ENCODE measurements around the gene ATP2B1. TPM values are rescaled to one million over a fixed set of nuclear protein-coding genes. Genes with fewer than 3 reads are reported as not detected.

Gene ATP2B1
- total and polyA plus RNA-seq, 2 of the 13 experiments (the other 11 are each of a cell fraction or from before 2014, with no cell fraction given) = 12.1 to 60.2 TPM

DNA sequence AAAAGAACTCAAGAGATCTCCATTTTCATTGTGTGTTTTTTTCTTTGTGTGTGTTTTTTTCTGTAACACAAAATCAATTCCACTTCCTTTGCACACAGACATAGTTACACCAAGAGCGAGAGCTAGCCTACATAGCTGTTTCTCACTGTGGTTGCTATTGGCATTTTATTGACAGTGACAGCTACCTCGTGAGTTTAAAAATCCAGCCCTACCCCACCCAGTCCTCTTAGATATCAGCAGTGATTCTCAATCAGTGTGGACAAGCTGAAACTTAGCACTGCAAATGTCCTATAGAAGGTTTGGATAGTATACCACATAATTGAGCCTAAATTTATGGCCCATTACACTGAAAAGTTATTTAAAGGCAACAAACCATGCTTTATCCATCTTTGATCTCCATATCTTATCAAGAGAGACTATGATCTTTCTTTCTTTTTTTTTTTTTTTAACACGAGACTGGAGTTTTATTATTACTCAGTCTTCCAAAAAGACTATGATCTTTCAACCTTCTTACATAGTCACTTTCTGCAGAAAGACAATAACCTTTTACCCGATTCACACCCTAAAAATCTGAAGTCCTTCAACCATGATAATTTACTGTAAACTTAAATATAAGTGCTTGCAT, 46.8 kb downstream of the ATP2B1 start:
- Histone ChIP-seq H3K4me2 (ENCODE audit: low read depth, low read length) (no peak overlapping the region), H3K27ac (ENCODE audit: extremely low read length, insufficient read depth, low read length) (no peak overlapping the region), H3K9me3 (ENCODE audit: low read length) (no peaks in the 10 kb centered on the region), H2AFZ (ENCODE audit: low read length) (no peak overlapping the region), H4K20me1 (ENCODE audit: insufficient read depth, low read length) (peaks cover 3% of the 10 kb centered on the region), H3K79me2 (ENCODE audit: insufficient read depth, low read length) (peaks cover 65% of the 10 kb centered on the region), H3K4me1 (ENCODE audit: insufficient read depth, low read length) (peaks cover 29% of the 10 kb centered on the region), H3K27me3 (ENCODE audit: control insufficient read depth in 1 of 2, insufficient read depth in 2 of 2, low read length in 2 of 2) (no peaks in the 10 kb centered on the region), H3K9ac (ENCODE audit: insufficient read depth, low read depth, low read length) (no peak overlapping the region), H3K4me3 (replicated peaks in 1 of 3; ENCODE audit: insufficient read depth in 1 of 3, low read depth in 2 of 3, low read length in 3 of 3) (no peak overlapping the region), H3K36me3 (replicated peaks in 1 of 2; ENCODE audit: control insufficient read depth in 1 of 2, insufficient read depth in 2 of 2, low read length in 2 of 2) (no peaks in the 10 kb centered on the region)
- BruUV-seq (replicated peaks) = no TSS peak
- ChIA-PET POLR2A (no interaction called here), CTCF (ENCODE audit: low intra/inter-chr PET ratio, low total read pairs) (interaction anchor here (0.6 kb wide), 1 partner anchor 643 kb away, joined by 6 read pairs; no protein-coding TSS in a partner anchor)
- FAIRE-seq (no peak), ATAC-seq (no peak), DNase-seq (ENCODE audit: low spot score) (no peak)
- 93% methylated on average over 4 of the region's 4 CpGs for WGBS (ENCODE audit: low lambda C conversion rate)
- in situ Hi-C loops (cut with HindIII; ENCODE audit: extremely low pct_ligation_motif_present, low pct_unique_long_range_greater_than_20kb) = no loop called here
- TF ChIP-seq ZNF644 (CRISPR knock-in tag; IDR thresholded peaks at IDR 0.05; ENCODE audit: low read depth) (no peak), POLR2AphosphoS2 (IDR thresholded peaks at IDR 0.05; ENCODE audit: low read depth, low read length) (no peak), ZNF816 (CRISPR knock-in tag; IDR thresholded peaks at IDR 0.05; ENCODE audit: borderline replicate concordance) (no peak), CBX1 (IDR thresholded peaks at IDR 0.05; ENCODE audit: low read depth) (no peak), ZBTB20 (CRISPR knock-in tag; IDR thresholded peaks at IDR 0.05; ENCODE audit: borderline replicate concordance, low read depth) (no peak), KDM5A (IDR thresholded peaks at IDR 0.05; ENCODE audit: borderline replicate concordance, low read length) (no peak), ZNF776 (CRISPR knock-in tag; IDR thresholded peaks at IDR 0.05) (no peak), PHF21A (CRISPR knock-in tag; IDR thresholded peaks at IDR 0.05) (no peak)
- TF ChIP-seq, protein P1, sequence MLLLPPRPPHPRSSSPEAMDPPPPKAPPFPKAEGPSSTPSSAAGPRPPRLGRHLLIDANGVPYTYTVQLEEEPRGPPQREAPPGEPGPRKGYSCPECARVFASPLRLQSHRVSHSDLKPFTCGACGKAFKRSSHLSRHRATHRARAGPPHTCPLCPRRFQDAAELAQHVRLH (CRISPR knock-in tag; IDR thresholded peaks at IDR 0.05; ENCODE audit: borderline replicate concordance, low read depth) = no peak
- TF ChIP-seq, protein P2, sequence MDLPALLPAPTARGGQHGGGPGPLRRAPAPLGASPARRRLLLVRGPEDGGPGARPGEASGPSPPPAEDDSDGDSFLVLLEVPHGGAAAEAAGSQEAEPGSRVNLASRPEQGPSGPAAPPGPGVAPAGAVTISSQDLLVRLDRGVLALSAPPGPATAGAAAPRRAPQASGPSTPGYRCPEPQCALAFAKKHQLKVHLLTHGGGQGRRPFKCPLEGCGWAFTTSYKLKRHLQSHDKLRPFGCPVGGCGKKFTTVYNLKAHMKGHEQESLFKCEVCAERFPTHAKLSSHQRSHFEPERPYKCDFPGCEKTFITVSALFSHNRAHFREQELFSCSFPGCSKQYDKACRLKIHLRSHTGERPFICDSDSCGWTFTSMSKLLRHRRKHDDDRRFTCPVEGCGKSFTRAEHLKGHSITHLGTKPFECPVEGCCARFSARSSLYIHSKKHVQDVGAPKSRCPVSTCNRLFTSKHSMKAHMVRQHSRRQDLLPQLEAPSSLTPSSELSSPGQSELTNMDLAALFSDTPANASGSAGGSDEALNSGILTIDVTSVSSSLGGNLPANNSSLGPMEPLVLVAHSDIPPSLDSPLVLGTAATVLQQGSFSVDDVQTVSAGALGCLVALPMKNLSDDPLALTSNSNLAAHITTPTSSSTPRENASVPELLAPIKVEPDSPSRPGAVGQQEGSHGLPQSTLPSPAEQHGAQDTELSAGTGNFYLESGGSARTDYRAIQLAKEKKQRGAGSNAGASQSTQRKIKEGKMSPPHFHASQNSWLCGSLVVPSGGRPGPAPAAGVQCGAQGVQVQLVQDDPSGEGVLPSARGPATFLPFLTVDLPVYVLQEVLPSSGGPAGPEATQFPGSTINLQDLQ (CRISPR knock-in tag; IDR thresholded peaks at IDR 0.05) = no peak
- TF ChIP-seq, protein P3, sequence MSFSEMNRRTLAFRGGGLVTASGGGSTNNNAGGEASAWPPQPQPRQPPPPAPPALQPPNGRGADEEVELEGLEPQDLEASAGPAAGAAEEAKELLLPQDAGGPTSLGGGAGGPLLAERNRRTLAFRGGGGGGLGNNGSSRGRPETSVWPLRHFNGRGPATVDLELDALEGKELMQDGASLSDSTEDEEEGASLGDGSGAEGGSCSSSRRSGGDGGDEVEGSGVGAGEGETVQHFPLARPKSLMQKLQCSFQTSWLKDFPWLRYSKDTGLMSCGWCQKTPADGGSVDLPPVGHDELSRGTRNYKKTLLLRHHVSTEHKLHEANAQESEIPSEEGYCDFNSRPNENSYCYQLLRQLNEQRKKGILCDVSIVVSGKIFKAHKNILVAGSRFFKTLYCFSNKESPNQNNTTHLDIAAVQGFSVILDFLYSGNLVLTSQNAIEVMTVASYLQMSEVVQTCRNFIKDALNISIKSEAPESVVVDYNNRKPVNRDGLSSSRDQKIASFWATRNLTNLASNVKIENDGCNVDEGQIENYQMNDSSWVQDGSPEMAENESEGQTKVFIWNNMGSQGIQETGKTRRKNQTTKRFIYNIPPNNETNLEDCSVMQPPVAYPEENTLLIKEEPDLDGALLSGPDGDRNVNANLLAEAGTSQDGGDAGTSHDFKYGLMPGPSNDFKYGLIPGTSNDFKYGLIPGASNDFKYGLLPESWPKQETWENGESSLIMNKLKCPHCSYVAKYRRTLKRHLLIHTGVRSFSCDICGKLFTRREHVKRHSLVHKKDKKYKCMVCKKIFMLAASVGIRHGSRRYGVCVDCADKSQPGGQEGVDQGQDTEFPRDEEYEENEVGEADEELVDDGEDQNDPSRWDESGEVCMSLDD (CRISPR knock-in tag; IDR thresholded peaks at IDR 0.05; ENCODE audit: borderline replicate concordance) = no peak
- intact Hi-C loops (cut with micrococcal nuclease; ENCODE audit: unreplicated experiment) = no loop called here
